DMS114 treated with DMSO at 0.1 percent for 48 hours (cell line): Measurements from ENCODE around the gene CCL4.
"Not testable (repeated sequence)": the region's sequence is repeated elsewhere in the genome, so short reads cannot be mapped to it uniquely, and the experiment has no call there.

Source experiments
- DNase-seq: peaks from one replicate; lab custom pipeline; 2025; ENCODE audit not compliant: unreplicated experiment; lab: John Stamatoyannopoulos, UW

CCL4 gene

GRCh38 chr17:36087897-36088572 lies 15.6 kb upstream of the CCL4 start:
- not testable (repeated sequence) for DNase-seq

- no peak for DNase-seq
Observed at GRCh38 chr17:36088670-36089338, 14.8 kb upstream of the CCL4 start.

GRCh38 chr17:36089339-36089865 lies 14.2 kb upstream of the CCL4 start:
- DNase-seq = no peak

- DNase-seq = no peak
Observed at GRCh38 chr17:36089888-36090836, 13.5 kb upstream of the CCL4 start, which contains the start of gene CCL3. CCL3 (minus strand) TSS chr17:36090143; CDS start chr17:36090058, 85 bp downstream.

- no peak for DNase-seq
Observed at GRCh38 chr17:36092230-36092629, 11.4 kb upstream of the CCL4 start.

- not testable (repeated sequence) for DNase-seq
Observed at GRCh38 chr17:36092715-36093114, 10.9 kb upstream of the CCL4 start.

GRCh38 chr17:36094232-36094631 lies 9.4 kb upstream of the CCL4 start:
- DNase-seq = no peak

- DNase-seq = no peak
Observed at GRCh38 chr17:36094746-36095145, 8.9 kb upstream of the CCL4 start.

GRCh38 chr17:36095992-36096391 lies 7.6 kb upstream of the CCL4 start:
- no peak for DNase-seq

- DNase-seq = not testable (repeated sequence)
Observed at GRCh38 chr17:36099004-36099403, 4.6 kb upstream of the CCL4 start.

GRCh38 chr17:36104246-36104645 lies 619 bp downstream of the CCL4 start:
- not testable (repeated sequence) for DNase-seq

- no peak for DNase-seq
Observed at GRCh38 chr17:36104701-36105181, 1.1 kb downstream of the CCL4 start.

GRCh38 chr17:36105781-36106492 lies 2.3 kb downstream of the CCL4 start:
- no peak for DNase-seq

GRCh38 chr17:36106493-36106835 lies 2.8 kb downstream of the CCL4 start:
- DNase-seq = no peak

GRCh38 chr17:36107660-36108059 lies 4.0 kb downstream of the CCL4 start:
- DNase-seq = no peak

- not testable (repeated sequence) for DNase-seq
Observed at GRCh38 chr17:36108265-36108664, 4.6 kb downstream of the CCL4 start.

- DNase-seq = no peak
Observed at GRCh38 chr17:36111068-36111490, 7.5 kb downstream of the CCL4 start.

- DNase-seq = no peak
Observed at GRCh38 chr17:36112572-36112971, 8.9 kb downstream of the CCL4 start.

GRCh38 chr17:36113131-36113530 lies 9.5 kb downstream of the CCL4 start:
- not testable (repeated sequence) for DNase-seq

- DNase-seq = not testable (repeated sequence)
Observed at GRCh38 chr17:36114971-36115648, 11.5 kb downstream of the CCL4 start.
